ENCODE results near the gene C10orf71.

C10orf71 gene

DNA sequence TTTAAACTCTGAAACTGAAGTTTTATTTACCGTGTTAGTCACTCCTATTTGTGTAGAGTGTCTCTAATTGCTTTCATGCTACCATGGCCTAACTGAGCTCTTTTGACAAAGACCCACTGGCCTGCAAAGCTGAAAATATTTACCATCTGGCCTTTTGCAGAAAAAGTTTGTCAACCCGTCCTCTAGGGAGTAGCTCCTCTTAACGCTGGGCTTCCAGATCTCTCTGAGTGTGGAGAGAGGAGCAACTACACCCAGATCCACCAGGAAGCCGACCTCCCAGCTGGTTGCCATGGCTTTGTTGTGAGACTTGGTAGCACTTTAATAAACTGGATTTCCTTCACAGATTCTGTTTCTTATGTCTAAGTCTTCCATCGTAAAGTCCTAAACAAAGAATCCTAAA, 4.2 kb upstream of the C10orf71 start:
- no peak for DNase-seq

DNA sequence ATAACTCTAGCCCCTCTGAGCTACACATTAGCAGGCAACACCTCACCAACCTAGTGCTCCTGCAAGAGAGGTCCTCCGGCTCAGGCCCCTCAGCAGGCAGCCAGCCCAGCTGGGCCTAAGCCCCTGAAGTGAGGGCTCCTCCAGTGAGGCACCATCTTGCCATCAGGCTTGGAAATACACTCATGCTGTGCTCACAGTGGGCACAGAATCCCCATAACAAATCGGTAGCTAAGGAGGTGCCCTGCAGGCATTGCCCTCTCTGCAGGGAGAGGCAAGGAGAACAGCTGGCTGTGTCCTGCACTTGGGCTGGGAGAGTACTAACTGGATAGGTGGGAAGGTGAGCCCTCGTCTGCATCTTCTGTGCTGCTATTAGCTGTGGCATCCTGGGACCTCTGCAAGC, 3.7 kb upstream of the C10orf71 start:
- no peak for DNase-seq

- no peak for DNase-seq
Measured at GRCh38 chr10:49296382-49296781, 2.6 kb upstream of the C10orf71 start.

DNA sequence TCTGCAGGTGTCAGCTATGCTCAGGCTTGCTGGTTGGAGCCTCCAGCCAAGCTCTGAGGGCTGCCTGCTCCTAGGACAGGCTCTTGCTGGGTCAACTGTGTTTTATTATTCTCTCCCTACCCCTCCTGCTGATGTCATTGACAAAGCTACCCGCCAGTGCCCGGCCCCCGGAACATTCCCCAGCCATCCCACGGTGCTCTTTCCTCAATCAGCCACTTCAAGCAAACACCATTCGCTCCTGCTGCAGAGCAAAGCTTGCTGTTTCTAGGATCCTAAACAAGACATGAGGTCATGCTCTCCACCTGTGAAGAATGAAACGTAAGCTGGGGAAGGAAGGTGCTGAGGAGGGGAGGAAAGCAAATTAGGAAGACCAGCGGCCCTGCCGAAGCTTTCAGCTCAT, 2.1 kb upstream of the C10orf71 start:
- no peak for DNase-seq

DNA sequence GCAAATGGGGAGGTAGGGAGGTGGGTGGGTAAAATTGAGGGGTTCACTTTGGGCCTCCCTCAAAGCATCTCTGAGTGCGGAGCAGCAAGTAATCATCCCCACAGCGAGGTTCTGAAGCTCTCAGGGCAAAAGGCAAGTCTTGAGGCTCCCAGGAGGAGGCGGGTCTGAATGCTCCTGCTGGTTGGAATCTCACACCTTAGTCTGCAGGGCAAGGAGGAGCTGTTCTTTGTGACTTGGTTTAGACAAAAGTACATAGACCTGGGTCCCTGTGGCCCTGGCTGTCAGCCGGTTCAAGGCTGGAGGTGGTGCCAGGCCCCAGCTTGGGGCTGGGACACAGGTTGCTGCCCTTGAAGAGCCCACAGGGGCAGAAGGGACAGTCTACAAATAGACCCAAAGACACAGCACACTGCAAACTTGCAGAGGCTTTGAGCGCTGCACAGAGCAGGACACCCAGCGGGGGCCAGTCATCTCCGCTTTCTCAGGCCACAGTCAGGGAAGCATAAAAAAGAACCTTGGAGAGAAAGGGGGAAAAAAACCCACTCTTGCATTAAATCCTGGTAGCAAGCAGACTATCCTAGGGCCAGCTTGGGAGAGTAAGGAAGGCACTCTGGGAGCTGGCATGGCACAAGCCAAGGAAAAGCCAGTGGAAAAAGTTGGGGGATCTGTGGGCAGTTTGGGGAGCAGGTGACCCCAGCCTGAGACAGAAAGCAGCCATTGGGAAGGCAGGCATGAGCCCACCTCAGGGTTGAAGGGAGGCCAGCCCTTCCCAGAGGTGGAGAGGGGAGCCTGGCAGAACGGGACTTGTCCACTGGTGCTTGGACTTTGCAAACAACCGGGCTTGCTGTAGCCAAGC, 926 bp upstream of the C10orf71 start:
- no peak for DNase-seq

DNA sequence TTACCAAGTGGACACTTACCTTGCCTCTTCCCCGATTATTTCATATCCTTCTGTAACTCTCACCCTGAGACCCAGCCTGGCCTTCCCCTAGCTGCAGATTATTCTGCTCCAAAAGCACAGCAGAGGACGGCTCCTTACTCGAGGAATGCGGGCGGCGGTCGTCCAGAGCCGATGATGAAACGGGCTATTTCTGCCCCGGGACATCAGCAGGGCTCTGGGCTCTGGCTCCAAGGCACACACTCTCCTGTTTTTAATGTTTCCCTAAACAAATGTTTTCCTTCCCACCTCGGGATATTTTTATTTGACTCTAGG, 343 bp upstream of the C10orf71 start:
- no peak for DNase-seq

DNA sequence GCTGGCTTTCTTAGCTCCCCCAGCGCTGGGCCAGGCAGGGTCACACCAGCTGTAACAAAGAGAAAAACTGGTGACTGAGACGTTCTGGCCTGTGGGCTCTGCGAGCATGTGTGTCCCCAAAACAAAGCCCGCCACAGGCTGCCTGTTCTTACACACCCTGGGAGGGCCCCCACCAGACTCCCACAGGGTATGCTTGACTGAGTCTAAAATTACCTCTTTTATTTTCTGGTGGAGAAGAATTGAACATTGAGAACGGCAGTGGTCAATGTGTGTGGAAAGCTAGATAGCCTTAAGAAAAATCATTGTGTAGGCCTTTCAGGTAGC, 808 bp downstream of the C10orf71 start:
- DNase-seq, result no peak

DNA sequence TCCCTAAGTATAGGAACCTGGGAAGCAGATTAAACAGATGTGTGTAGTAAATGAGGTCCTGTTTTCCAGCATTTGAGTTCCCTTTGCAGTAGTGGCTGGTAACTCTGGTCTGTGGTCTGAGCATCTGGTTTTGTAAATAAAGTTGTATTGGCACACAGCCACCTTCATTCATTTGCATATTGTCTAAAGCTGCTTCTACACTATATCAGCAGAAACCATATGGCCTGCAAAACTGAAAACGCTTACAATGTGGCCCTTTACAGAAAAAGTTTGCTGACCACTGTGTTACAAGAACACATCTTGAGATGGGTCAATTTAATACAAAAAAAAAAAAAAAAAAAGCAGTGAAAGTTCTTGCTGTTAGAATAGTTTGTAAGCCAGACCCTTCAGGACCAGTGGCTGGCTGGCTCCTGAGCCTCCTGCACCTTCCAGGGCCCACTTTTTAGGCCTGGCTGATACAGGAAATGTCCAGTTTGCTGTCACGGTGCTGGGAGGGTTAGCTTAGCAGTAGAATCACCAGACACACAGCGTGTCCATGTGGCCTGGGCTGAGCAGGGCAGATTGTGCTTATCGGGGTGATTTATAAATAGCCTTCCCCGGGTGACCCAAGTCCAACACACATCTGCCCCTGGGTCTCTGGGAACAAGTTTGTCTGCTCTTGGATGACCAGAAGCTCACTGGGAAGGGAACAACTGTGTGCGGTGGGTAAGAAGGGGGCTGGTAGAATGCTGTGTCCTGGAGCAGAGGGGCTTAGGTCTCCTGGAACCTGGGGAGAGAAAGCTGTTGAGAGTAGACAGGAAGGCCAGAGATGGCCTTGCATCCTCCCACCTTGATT, 1.4 kb downstream of the C10orf71 start:
- no peak for DNase-seq

GRCh38 chr10:49301302-49301701, 2.3 kb downstream of the C10orf71 start:
- DNase-seq, result no peak

- DNase-seq, result no peak
Measured at GRCh38 chr10:49302088-49302487, 3.1 kb downstream of the C10orf71 start.

DNA sequence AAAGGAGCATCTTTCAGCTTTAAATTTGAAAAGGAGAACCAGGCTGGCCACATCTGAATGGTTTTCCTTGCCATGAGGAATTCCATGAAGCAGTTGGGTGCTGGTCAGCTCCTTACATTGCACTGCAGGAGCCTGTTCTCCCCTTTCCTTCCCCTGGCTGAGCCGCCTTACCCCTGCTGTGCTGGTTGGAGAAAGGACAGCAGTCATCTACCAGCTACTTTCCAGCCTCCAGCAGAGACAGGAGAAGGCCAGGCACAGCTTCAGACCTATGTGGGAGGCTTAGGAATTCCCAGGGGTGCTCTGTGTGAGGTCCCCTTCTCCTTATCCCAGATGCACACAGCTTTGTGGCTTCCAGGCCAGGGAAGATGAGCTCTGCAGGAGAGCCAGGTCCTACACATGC, 4.7 kb downstream of the C10orf71 start:
- no peak for DNase-seq

DNA sequence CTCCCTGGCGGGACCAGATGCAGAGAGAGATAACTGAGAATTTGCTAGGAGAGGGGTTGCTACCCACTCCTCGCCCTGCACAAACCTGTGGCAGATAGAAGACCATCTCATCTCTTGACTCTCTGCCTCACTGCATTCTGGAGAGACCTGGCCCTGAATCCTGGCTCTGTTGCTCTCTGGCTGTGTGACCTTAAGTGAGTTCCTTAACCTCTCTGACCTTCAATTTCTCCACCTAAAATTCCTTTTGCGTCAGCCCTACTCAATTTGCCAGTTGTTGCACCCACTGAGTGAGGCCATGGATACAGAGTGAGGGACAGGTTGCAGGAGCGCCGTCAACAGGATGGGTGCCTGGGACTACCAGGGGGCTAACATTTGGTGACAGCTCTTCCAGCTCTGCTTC, 5.2 kb downstream of the C10orf71 start:
- no peak for DNase-seq

- DNase-seq, result no peak
Measured at GRCh38 chr10:49307921-49308320, 9.0 kb downstream of the C10orf71 start.

DNA sequence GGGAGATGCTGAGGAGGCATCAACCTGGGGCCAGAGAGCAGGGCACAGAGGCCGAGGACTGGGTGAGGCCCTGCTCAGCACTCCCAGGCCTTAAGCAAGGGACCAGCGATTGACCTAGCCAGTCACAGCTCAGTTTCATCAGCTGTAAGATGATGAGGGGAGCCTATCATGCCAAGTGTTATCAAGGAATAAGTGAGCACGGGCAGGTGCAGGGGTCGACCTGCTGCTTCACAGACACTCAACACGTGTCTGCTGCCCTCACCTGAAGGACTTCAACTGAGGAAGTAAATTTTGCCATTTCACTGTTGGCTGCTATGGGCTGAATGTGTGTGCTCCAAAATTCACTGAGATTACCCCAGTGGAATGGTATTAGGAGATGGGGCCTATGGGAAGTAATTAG, 9.9 kb downstream of the C10orf71 start:
- no peak for DNase-seq

GRCh38 chr10:49309691-49310411, 10.9 kb downstream of the C10orf71 start:
- DNase-seq, result no peak

DNA sequence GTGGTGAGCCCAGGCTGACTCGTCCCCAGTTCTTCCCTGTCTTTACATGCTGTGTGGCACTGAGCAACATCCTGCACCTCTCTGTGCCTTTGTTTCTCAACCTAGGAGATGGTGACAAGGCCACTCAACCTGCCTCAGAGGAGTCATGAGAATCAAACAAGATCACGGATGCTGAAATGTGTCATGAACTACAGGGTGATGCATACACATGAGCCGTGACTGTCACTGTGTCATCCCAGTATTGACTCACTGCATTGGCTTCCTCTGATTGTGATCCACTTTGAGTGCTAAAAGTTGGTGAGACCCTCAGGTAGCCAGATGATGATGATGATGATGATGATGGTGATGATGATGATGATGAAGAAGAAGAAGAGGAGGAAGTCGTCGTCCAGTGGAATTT, 11.5 kb downstream of the C10orf71 start:
- no peak for DNase-seq

GRCh38 chr10:49310901-49311554, 12.1 kb downstream of the C10orf71 start:
- no peak for DNase-seq

- DNase-seq, result no peak
Measured at GRCh38 chr10:49311555-49312236, 12.7 kb downstream of the C10orf71 start.

- DNase-seq, result no peak
Measured at GRCh38 chr10:49312246-49312869, 13.4 kb downstream of the C10orf71 start.

GRCh38 chr10:49313501-49314070, 14.6 kb downstream of the C10orf71 start:
- no peak for DNase-seq

DNA sequence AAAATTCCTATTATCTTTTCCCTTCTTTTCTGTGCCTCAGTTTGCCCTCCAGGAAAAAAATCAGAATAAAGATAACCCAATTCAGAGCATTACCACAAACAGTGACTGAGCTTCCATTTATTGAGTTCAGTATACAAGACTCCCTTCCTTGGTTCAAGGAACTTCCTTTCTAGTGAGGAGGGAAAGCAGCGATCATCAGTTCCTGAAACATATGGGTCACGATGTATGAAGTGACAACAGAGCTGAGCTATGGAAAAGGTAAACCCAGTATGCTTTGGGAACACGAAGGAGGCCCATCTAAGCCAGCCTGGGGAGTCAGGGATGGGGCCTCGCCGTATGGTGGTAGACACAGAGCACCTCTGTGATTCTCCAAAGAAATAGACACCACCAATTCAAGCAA, 15.8 kb downstream of the C10orf71 start:
- no peak for DNase-seq

- DNase-seq, result no peak
Measured at GRCh38 chr10:49318028-49318427, 19.1 kb downstream of the C10orf71 start.

Measured in NCI-H446 (cell line).